HG03060 (cell line): ENCODE results near the gene NOXA1.

Source experiments
- ATAC-seq: cut with Tn5 transposase; IDR thresholded peaks from one replicate; pipeline ENCODE4 v1.9.1; 2021; ENCODE audit warnings: low read depth, moderate number of reproducible peaks; ENCODE audit not compliant: unreplicated experiment

Gene NOXA1

DNA sequence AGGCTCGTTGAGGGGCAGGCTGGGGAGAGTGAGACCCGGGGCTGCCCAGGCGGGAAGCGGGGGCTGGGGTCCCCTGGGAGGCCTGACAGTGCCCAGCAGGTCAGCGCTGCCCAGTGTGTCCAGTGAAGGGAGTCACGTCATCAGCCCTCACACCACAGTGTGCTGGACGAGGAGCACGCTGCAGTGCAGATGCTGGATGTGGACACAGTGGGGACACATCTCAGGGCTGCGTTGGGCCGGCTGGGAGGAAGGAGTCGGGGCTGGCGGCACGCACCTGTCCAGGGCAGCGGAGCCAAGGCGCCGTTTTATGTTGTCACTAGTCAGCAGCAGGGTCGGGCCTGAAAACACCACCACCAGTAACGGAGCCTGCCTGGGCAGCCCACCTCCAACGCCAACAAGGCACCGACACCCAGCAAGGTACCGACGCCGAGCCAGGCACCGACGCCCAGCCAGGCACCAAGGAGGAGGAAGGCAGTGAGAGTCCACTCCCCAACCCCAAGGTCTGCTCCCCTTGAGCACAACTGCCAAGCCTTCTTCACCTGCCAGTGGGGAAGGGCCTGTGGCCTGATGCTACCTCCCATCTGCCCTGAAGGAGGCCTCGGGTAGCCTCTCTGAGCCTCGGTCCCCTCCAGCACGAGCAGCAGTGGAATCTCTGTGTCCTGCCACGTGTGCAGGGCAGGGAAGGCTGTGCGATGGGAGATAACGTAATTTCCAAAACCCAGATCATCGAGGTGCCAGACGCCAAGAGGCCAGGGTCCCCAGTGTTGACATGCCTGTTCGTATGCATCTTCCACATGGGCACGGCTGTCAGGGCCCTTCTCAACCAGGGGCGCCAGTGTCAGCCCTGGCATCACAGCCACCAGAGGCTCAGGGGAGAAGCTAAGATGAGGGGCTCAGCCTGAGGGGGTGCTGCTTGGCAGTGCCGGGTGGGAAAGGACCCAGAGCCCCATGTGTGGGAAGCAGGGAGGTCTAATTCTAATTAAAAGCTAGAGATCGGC lies 57.8 kb downstream of the NOXA1 start:
- ATAC-seq, result no peak

GRCh38 chr9:137482094-137482781 lies 59.0 kb downstream of the NOXA1 start:
- ATAC-seq, result no peak
